NCI-H2107 (cell line): ENCODE results near the gene ZNRD2.
"Not testable (repeated sequence)": the region's sequence is repeated elsewhere in the genome, so short reads cannot be mapped to it uniquely, and the experiment has no call there.

Experiments used
- DNase-seq: peaks from one replicate; lab custom pipeline; 2025; lab: John Stamatoyannopoulos, UW

Gene ZNRD2

GRCh38 chr11:65555693-65556231 is 14.5 kb upstream of the ZNRD2 start:
- DNase-seq, result no peak

- no peak for DNase-seq
Measured at GRCh38 chr11:65556470-65557279, 13.6 kb upstream of the ZNRD2 start.

- no peak for DNase-seq
Measured at GRCh38 chr11:65557280-65558001, 12.8 kb upstream of the ZNRD2 start.

GRCh38 chr11:65558002-65558929 is 12.0 kb upstream of the ZNRD2 start, which contains the start of gene LTBP3:
Gene LTBP3, minus strand, starts transcription at chr11:65558359. Its CDS starts 400 bp downstream, at chr11:65557959.
- DNase-seq, result peak; percentile 49

GRCh38 chr11:65558930-65559509 is 11.3 kb upstream of the ZNRD2 start:
- DNase-seq, result no peak

GRCh38 chr11:65559535-65559934 is 10.7 kb upstream of the ZNRD2 start:
- DNase-seq, result no peak

- no peak for DNase-seq
Measured at GRCh38 chr11:65559951-65560537, 10.2 kb upstream of the ZNRD2 start.

- no peak for DNase-seq
Measured at GRCh38 chr11:65560555-65561418, 9.5 kb upstream of the ZNRD2 start.

GRCh38 chr11:65562020-65562419 is 8.3 kb upstream of the ZNRD2 start:
- no peak for DNase-seq

GRCh38 chr11:65562788-65563187 is 7.5 kb upstream of the ZNRD2 start:
- no peak for DNase-seq

- no peak for DNase-seq
Measured at GRCh38 chr11:65563601-65564000, 6.7 kb upstream of the ZNRD2 start.

- not testable (repeated sequence) for DNase-seq
Measured at GRCh38 chr11:65564879-65565559, 5.3 kb upstream of the ZNRD2 start.

GRCh38 chr11:65565624-65566453 is 4.4 kb upstream of the ZNRD2 start:
- DNase-seq, result no peak

- no peak for DNase-seq
Measured at GRCh38 chr11:65569164-65569972, 909 bp upstream of the ZNRD2 start.

GRCh38 chr11:65571420-65571819 is 1.1 kb downstream of the ZNRD2 start:
- DNase-seq, result no peak

GRCh38 chr11:65571940-65572339 is 1.7 kb downstream of the ZNRD2 start:
- no peak for DNase-seq

- DNase-seq, result peak; percentile 68
Measured at GRCh38 chr11:65572356-65573051, 2.2 kb downstream of the ZNRD2 start, which contains the start of gene FAM89B. Gene FAM89B, plus strand, starts transcription at chr11:65572538. Its CDS starts 132 bp downstream, at chr11:65572670.
